HTR-8/SVneo (cell line): ENCODE data around the gene ITGA7.
A peak's percentile ranks its signal among the peaks of the same experiment; 100 is the strongest.

ENCODE experiments used
- DNase-seq: peaks from one replicate; pipeline ENCODE4 v3.0.0; 2011; ENCODE audit warnings: low spot score, mixed read lengths; ENCODE audit not compliant: insufficient read length
- FAIRE-seq: peaks from 2 replicates; lab custom pipeline; 2011; peaks lifted over from hg19 to GRCh38; lab: Jason Lieb, UNC

Gene ITGA7

GRCh38 chr12:55720894-55721444 lies 13.3 kb upstream of the ITGA7 start:
- no peak for DNase-seq
- FAIRE-seq = peak; percentile 4

DNA sequence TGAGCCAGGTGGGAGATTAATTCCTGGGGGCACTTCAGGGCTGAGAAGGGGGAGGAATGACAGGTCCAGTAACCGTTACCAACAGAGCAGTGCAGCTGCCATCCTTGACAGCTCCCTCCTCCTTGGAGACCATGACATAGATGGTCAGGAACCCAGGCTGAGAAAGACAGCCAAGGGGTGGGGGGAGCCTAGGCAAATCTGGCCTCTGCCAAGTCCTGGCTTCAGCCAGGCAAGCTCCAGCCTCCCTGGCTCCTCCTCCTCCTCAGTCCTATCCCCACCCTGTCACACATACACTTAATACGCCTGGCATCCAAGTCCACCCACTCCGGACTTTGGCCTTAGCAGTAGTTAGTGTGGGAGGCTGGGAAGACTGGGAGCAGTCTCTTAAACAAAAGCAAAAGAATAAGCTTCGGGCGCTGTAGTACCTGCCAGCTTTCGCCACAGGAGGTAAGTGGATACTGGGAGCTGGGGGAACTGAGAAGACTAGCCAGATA lies 12.4 kb upstream of the ITGA7 start, which contains the start of gene RDH5:
TSS of gene RDH5 (plus strand) at position 323 of the 494 bp plus-strand sequence. CDS start 792 bp downstream, outside the sequence.
- no peak for FAIRE-seq
- no peak for DNase-seq

- DNase-seq = no peak
- FAIRE-seq = no peak
Observed at GRCh38 chr12:55719371-55719770, 11.7 kb upstream of the ITGA7 start.

GRCh38 chr12:55718624-55719275 lies 11.0 kb upstream of the ITGA7 start:
- DNase-seq = no peak
- FAIRE-seq = no peak

GRCh38 chr12:55718015-55718414 lies 10.3 kb upstream of the ITGA7 start:
- no peak for FAIRE-seq
- DNase-seq = no peak

- DNase-seq = no peak
Observed at GRCh38 chr12:55717011-55718007, 9.6 kb upstream of the ITGA7 start.

DNA sequence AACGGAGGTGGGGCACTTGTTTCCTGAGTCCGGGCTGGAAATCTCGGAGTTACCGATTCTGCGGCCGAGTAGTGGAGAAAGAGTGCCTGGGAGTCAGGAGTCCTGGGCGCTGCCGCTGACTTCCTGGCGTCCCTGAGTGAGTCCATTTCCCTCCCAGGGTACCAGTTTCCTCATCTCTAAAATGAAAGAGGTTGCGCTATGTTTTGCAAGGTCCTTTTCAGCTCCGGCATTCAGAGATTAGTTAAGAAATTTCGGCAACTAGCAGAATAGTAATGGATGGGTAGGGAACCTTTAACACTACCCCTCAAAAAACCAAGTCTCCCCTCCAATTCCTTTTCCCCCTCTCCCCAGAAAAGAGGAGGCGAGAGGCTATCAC lies 8.9 kb upstream of the ITGA7 start:
- no peak for FAIRE-seq
- no peak for DNase-seq

More at GRCh38 chr12:55717011-55718007, 9.6 kb upstream of the ITGA7 start:
- no peak for FAIRE-seq

DNA sequence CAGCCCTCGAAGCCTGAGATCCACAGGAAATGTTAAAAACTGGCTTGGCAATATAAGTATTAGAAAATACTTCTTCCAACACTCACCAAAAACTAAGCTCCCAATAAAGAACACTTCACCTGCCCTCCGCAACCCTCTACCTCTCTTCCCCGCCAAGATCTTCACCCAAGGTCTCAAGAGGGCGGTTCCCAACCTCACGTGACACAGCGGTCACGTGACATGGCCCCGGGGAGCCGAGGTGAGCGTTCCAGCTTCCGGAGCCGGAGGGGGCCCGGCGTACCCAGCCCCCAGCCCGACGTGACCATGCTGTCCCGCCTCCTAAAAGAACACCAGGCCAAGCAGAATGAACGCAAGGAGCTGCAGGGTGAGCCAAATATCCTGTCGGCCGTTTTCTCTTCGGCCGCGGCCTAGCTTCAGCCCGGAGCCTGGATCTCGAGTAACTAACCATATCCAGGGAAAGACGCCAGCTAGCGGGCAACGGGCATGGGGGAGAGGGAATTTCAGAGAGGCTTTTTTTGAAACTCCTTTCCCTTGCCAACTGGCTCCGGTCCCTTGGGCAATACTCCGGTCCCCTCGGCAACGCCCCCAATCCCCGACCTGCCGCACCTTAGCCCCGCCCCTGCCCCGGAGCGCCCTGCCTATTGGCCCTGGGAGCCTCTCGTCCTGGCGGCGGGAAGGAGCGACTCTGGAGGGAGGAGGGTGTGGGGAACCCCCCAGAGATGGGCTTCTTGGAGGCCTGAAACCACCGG lies 8.3 kb upstream of the ITGA7 start, which contains the start of gene BLOC1S1:
TSS of gene BLOC1S1 (plus strand) at position 214 of the 749 bp plus-strand sequence. CDS start at position 220, 6 bp downstream.
- DNase-seq (peak; percentile 94), FAIRE-seq (no peak)

DNA sequence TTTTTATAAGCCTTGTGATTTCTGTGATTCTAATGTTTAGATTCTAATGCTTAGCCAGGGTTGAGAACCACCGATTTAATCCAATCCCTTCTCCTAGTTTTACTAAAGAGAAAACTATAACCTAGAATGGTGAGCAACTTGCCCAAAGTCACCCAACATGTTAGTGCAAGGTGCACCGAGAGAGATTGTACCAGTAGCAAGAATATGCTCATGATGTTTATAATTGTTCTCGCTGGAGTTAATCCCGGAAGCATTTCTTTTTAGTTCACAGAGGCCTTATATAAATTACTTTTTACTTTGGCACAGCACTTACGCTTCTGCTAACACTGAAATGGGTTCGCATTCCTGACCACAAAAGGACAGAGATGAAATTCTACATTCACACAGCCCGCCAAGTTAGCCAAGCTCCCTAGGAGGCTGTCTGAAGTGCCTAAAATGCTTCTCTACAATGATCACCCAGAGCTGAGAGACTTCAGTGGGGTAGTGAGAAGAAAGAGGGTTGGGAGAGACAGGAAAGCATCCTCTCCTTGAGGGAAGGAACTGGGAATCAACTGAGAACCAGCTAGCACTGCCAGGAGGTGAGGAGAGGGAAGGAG lies 7.6 kb upstream of the ITGA7 start:
- FAIRE-seq (no peak), DNase-seq (no peak)

GRCh38 chr12:55713721-55714120 lies 6.0 kb upstream of the ITGA7 start:
- FAIRE-seq = no peak
- DNase-seq = no peak

- FAIRE-seq = no peak
- no peak for DNase-seq
Observed at GRCh38 chr12:55712700-55713415, 5.2 kb upstream of the ITGA7 start.

DNA sequence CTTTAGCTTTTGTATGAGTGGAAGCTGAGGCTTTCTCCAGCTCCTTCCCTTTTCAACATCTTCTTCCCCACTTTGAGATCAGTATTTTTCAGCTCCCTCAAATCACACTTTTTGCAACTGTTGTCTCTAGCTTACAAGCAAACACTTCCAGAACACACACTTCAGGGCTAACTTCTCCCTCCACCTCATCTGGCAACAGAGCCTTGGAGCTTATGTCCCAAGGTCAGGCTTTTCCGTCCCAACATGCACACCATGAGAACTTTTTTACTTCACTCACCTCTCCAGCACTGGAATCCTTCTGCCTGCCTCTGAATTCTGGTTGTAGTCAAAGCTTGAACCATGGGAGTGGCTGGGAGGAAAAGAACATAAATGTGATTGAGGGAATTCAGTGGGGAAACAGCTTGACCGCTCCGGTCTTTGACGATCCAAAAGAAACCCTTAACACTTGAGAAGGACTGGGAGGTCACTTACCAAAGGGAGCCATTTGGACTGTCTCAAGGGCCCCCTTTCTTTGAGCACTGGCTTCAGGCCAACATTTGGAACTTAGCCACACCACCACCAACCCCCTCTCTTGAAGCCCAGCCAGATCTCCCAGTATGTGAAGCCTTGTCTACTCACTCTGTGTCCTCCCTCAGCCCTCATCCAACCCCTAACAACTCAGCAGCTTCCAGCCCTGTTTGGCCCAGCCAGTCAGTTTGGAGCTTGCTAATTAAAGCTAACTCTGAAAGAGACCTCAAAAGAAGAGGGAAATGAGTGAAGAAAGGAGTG lies 4.3 kb upstream of the ITGA7 start:
- DNase-seq (no peak), FAIRE-seq (no peak)

GRCh38 chr12:55708695-55709233 lies 1.1 kb upstream of the ITGA7 start:
- FAIRE-seq = no peak
- no peak for DNase-seq

GRCh38 chr12:55707219-55707671 lies 459 bp downstream of the ITGA7 start:
- peak; percentile 41 for DNase-seq
- peak; percentile 16 for FAIRE-seq

- DNase-seq (no peak), FAIRE-seq (no peak)
Observed at GRCh38 chr12:55706568-55707218, 1.0 kb downstream of the ITGA7 start.

DNA sequence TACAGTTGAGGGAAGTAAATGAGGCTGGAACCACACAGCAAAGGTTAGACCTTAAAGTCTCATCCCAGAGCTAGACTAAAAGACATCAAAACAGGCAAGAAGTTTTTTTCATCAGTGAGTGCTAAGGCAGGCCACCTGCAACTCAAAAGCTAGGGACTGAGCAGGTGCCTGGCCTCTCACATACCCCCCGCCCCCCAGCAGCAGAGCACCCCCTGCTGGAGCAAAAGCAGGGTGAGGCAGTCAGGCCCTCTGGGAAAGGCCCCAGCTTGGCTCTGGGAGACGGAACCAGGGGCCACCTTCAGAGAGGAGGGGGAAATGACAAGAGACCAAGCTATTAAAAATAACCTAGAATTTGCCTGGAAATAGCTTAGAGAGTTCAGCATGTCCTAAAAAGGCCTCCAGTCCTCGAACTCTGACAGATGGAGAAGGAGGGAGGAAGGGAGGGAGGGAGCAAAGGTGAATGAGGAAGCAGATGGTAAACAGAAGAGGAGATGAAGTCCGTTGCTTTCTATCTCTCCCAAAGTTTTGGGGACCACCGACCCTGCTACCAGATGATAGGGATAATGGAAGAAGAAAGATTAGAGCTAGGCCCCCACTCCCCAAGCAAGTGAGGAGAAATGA lies 1.8 kb downstream of the ITGA7 start:
- DNase-seq (no peak), FAIRE-seq (no peak)
